IMR-90 (cell line): ENCODE data around the gene BPI. TPM values are rescaled to one million over a fixed set of nuclear protein-coding genes. Genes with fewer than 3 reads are reported as not detected.

Experiments used
- ATAC-seq: fragments of 200-7000 bp; cut with Tn5 transposase; 2 replicates; pipeline ENCODE4 v1.9.1; 2020; ENCODE audit warnings: low read depth, mild to moderate bottlenecking, moderate library complexity
- BruUV-seq: library from RNA; stranded (reverse); fragments of 400-500 nt; replicated peaks from 2 replicates; lab custom pipeline; 2021; lab: Mats Ljungman, UMichigan
- CTCF ChIA-PET: fragments of 300-600 bp; formaldehyde crosslinking; extraction: SDS; loops from one replicate; lab custom pipeline; 2021; ENCODE audit warnings: antibody characterized with exemption; lab: Yijun Ruan, JAX
- POLR2A ChIA-PET: fragments of 300-600 bp; sonication (Branson Sonifier 250); formaldehyde crosslinking; loops from one replicate; lab custom pipeline; 2022; ENCODE audit warnings: antibody characterized with exemption; ENCODE audit not compliant: unreplicated experiment; lab: Charles Lee
- DNase-seq: peaks from one replicate; pipeline ENCODE4 v3.0.0; 2013
- H2AFZ ChIP-seq: replicated peaks from 2 replicates; pipeline ENCODE3; 2013; ENCODE audit warnings: low read length, mild to moderate bottlenecking; ENCODE audit not compliant: poor library complexity
- H2AK5ac ChIP-seq: 2 replicates; pipeline ENCODE4 v1.6.1; 2013; ENCODE audit warnings: low read depth, low read length, inconsistent platforms
- H2AK9ac ChIP-seq: replicated peaks from 2 replicates; pipeline ENCODE3; 2013; ENCODE audit warnings: mild to moderate bottlenecking, low read depth, low read length, moderate library complexity; ENCODE audit not compliant: poor library complexity
- H2BK120ac ChIP-seq: 2 replicates; pipeline ENCODE4 v1.6.1; 2013; ENCODE audit warnings: low read depth, low read length, inconsistent platforms
- H2BK15ac ChIP-seq: 3 replicates; pipeline ENCODE4 v1.6.1; 2013; ENCODE audit warnings: low read depth, low read length, inconsistent platforms
- H2BK20ac ChIP-seq: 2 replicates; pipeline ENCODE4 v1.6.1; 2013; ENCODE audit warnings: low read depth, mild to moderate bottlenecking, inconsistent platforms, low read length, moderate library complexity
- H2BK5ac ChIP-seq: 2 replicates; pipeline ENCODE4 v1.6.1; 2013; ENCODE audit warnings: mild to moderate bottlenecking, low read depth, low read length, inconsistent platforms; ENCODE audit not compliant: poor library complexity, severe bottlenecking
- H3K14ac ChIP-seq: replicated peaks from 2 replicates; pipeline ENCODE4 v1.6.1; 2013; ENCODE audit warnings: low read depth, low read length, inconsistent platforms
- H3K18ac ChIP-seq: 2 replicates; pipeline ENCODE4 v1.6.1; 2013; ENCODE audit warnings: low read depth, low read length, control low read depth
- H3K23ac ChIP-seq: 2 replicates; pipeline ENCODE4 v1.6.1; 2013; ENCODE audit warnings: low read depth, low read length, inconsistent platforms
- H3K27ac ChIP-seq: 2 replicates; pipeline ENCODE4 v1.5.1; 2013; ENCODE audit warnings: mild to moderate bottlenecking, control low read depth, low read length; ENCODE audit not compliant: insufficient read depth
- H3K27me3 ChIP-seq: 2 replicates; pipeline ENCODE4 v1.6.1; 2013; ENCODE audit warnings: low read length; ENCODE audit not compliant: control insufficient read depth, insufficient read depth
- H3K36me3 ChIP-seq: 2 replicates; pipeline ENCODE4 v1.6.1; 2013; ENCODE audit warnings: low read length, mixed read lengths; ENCODE audit not compliant: control insufficient read depth, insufficient read depth
- H3K4ac ChIP-seq: 2 replicates; pipeline ENCODE4 v1.6.1; 2013; ENCODE audit warnings: low read depth, low read length, inconsistent platforms
- H3K4me1 ChIP-seq: 2 replicates; pipeline ENCODE4 v1.6.1; 2013; ENCODE audit warnings: low read length, mixed read lengths; ENCODE audit not compliant: control insufficient read depth, insufficient read depth
- H3K4me2 ChIP-seq: 2 replicates; pipeline ENCODE4 v1.6.1; 2013; ENCODE audit warnings: low read depth, mild to moderate bottlenecking, control low read depth, low read length, moderate library complexity
- H3K4me3 ChIP-seq: 2 replicates; pipeline ENCODE4 v1.5.1; 2013; ENCODE audit warnings: low read depth, mild to moderate bottlenecking, control low read depth, low read length, moderate library complexity; ENCODE audit not compliant: insufficient read depth
- H3K56ac ChIP-seq: 2 replicates; pipeline ENCODE4 v1.6.1; 2013; ENCODE audit warnings: low read length, inconsistent platforms; ENCODE audit not compliant: insufficient read depth; ENCODE audit errors: extremely low read depth
- H3K79me1 ChIP-seq, 2 experiments: 2 replicates each; pipeline ENCODE4 v1.6.1; 2013; ENCODE audit warnings: low read length in 2 of 2, inconsistent platforms in 1 of 2, low read depth in 1 of 2
- H3K9ac ChIP-seq: 2 replicates; pipeline ENCODE4 v1.6.1; 2013; ENCODE audit warnings: low read depth, low read length, control low read depth
- H3K9me1 ChIP-seq: 2 replicates; pipeline ENCODE4 v1.6.1; 2013; ENCODE audit warnings: low read length, inconsistent platforms; ENCODE audit not compliant: insufficient read depth
- H3K9me3 ChIP-seq: 2 replicates; pipeline ENCODE4 v1.6.1; 2013; ENCODE audit warnings: low read length; ENCODE audit not compliant: control insufficient read depth, insufficient read depth
- H4K20me1 ChIP-seq: 2 replicates; pipeline ENCODE4 v1.6.1; 2013; ENCODE audit warnings: low read length, inconsistent platforms; ENCODE audit not compliant: insufficient read depth
- H4K5ac ChIP-seq: 2 replicates; pipeline ENCODE4 v1.6.1; 2013; ENCODE audit warnings: mild to moderate bottlenecking, low read depth, low read length, control low read depth
- H4K8ac ChIP-seq, 2 experiments: 2 replicates each; pipeline ENCODE4 v1.6.1; 2013; ENCODE audit warnings: low read depth in 2 of 2, low read length in 2 of 2, control low read depth in 1 of 2, inconsistent platforms in 1 of 2
- H4K91ac ChIP-seq: 2 replicates; pipeline ENCODE4 v1.6.1; 2013; ENCODE audit warnings: low read depth, low read length, inconsistent platforms; ENCODE audit not compliant: insufficient read depth
- BHLHE40 ChIP-seq: fragments of 150-350 bp; IDR thresholded peaks from 2 replicates; pipeline ENCODE4 v1.6.1; 2016; ENCODE audit warnings: mild to moderate bottlenecking, low read depth, low read length
- CEBPB ChIP-seq: IDR thresholded peaks from 2 replicates; pipeline ENCODE4 v1.6.1; 2012; ENCODE audit warnings: low read depth, low read length, improper control_type of control experiment
- CHD1 ChIP-seq: IDR thresholded peaks from 2 replicates; pipeline ENCODE4 v1.6.1; 2012; ENCODE audit warnings: low read depth, low read length, improper control_type of control experiment
- CTCF ChIP-seq: conservative IDR thresholded peaks from 2 replicates; pipeline ENCODE4 v1.5.1; 2012; ENCODE audit warnings: mild to moderate bottlenecking, low read depth, low read length, improper control_type of control experiment
- ELK1 ChIP-seq: fragments of 150-350 bp; IDR thresholded peaks from 2 replicates; pipeline ENCODE4 v1.6.1; 2016; ENCODE audit warnings: low read depth, mild to moderate bottlenecking, low read length, moderate library complexity, borderline replicate concordance
- FOS ChIP-seq: fragments of 150-350 bp; IDR thresholded peaks from 2 replicates; pipeline ENCODE4 v1.6.1; 2016; ENCODE audit warnings: low read depth, low read length
- MAFK ChIP-seq: IDR thresholded peaks from 2 replicates; pipeline ENCODE4 v1.6.1; 2012; ENCODE audit warnings: low read depth, low read length, improper control_type of control experiment
- MAZ ChIP-seq: IDR thresholded peaks from 2 replicates; pipeline ENCODE4 v1.6.1; 2012; ENCODE audit warnings: low read depth, mild to moderate bottlenecking, low read length, improper control_type of control experiment, moderate library complexity, borderline replicate concordance
- MXI1 ChIP-seq: IDR thresholded peaks from 2 replicates; pipeline ENCODE4 v1.6.1; 2012; ENCODE audit warnings: low read depth, mild to moderate bottlenecking, low read length, moderate library complexity, borderline replicate concordance
- POLR2A ChIP-seq: IDR thresholded peaks from 2 replicates; pipeline ENCODE4 v1.6.1; 2012; ENCODE audit warnings: mild to moderate bottlenecking, low read depth, low read length
- RAD21 ChIP-seq: IDR thresholded peaks from 2 replicates; pipeline ENCODE4 v1.6.1; 2012; ENCODE audit warnings: low read length, improper control_type of control experiment
- RCOR1 ChIP-seq: IDR thresholded peaks from 2 replicates; pipeline ENCODE4 v1.6.1; 2012; ENCODE audit warnings: mild to moderate bottlenecking, low read length, improper control_type of control experiment; ENCODE audit not compliant: insufficient replicate concordance
- SMC3 ChIP-seq: fragments of 150-350 bp; IDR thresholded peaks from 2 replicates; pipeline ENCODE4 v1.6.1; 2016; ENCODE audit warnings: low read depth, mild to moderate bottlenecking, antibody characterized with exemption, low read length, moderate library complexity
- USF2 ChIP-seq: fragments of 150-350 bp; IDR thresholded peaks from 2 replicates; pipeline ENCODE4 v1.6.1; 2017; ENCODE audit warnings: mild to moderate bottlenecking, antibody characterized with exemption, low read length, low read depth
- WGBS, 2 experiments: methylation state at CpG; one replicate each; pipeline versions ENCODE4 v1.1.5 to v1.1.7; 2013; ENCODE audit warnings: missing lambda C conversion rate in 2 of 2; ENCODE audit not compliant: insufficient read length in 1 of 2; ENCODE audit errors: extremely low coverage in 2 of 2; 5-methylcytosine and 5-hydroxymethylcytosine counted together
- dilution Hi-C: fragments of 300-500 bp; cut with HindIII; formaldehyde crosslinking; loops from one replicate; pipeline ENCODE4 v1.14.3; 2018; ENCODE audit warnings: low sequenced_read_pairs; ENCODE audit not compliant: unreplicated experiment
- in situ Hi-C: fragments of 300-500 bp; cut with MboI; formaldehyde crosslinking; loops from 3 replicates; pipeline ENCODE4 v1.14.3; 2019; ENCODE audit warnings: low sequenced_read_pairs, inconsistent platforms, mixed read lengths
- intact Hi-C: fragments of 100-400 bp; cut with micrococcal nuclease; formaldehyde crosslinking; loops from 2 replicates; pipeline ENCODE4 v1.10.0; 2022
- polyA plus RNA-seq, 3 experiments: library from polyadenylated mRNA; depleted of rRNA; stranded (reverse); fragments of >200 nt; gene quantifications; 2 replicates each; pipeline ENCODE4 v1.2.3, GENCODE V29; 2012; ENCODE audit warnings: low replicate concordance in 1 of 3
- total RNA-seq: library from RNA; depleted of rRNA; stranded (reverse); fragments of >200 nt; gene quantifications from 2 replicates; pipeline ENCODE4 v1.2.3, GENCODE V29; 2012

BPI gene
- total and polyA plus RNA-seq, 2 of the 4 experiments (the other 2 are of a cell fraction), result 0.05 TPM; not detected in 1

- Histone ChIP-seq H3K4me1 (peaks cover 26% of the 10 kb centered on the region), H3K18ac (peak overlapping the region; percentile 93), H4K8ac (peak overlapping the region; percentile 45 to 97), H3K23ac (peak overlapping the region; percentile 73; the same call in 1 of the 2 replicates), H4K20me1 (no peaks in the 10 kb centered on the region; the same call in 1 of the 2 replicates), H3K36me3 (no peaks in the 10 kb centered on the region), H3K27ac (peak overlapping the region; percentile 76), H2AK5ac (peak overlapping the region; percentile 99), H3K9me3 (no peaks in the 10 kb centered on the region), H3K4me2 (peak overlapping the region; percentile 55), H3K27me3 (no peaks in the 10 kb centered on the region), H3K4ac (peak overlapping the region; percentile 96), H2AK9ac (peak overlapping the region; percentile 93), H4K5ac (peak overlapping the region; percentile 65), H2BK20ac (peak overlapping the region; percentile 99), H3K79me1 (no peaks in the 10 kb centered on the region), H2BK15ac (peak overlapping the region; percentile 99; the same call in 2 of the 3 replicates), H3K56ac (peak overlapping the region; percentile 80), H3K4me3 (no peak overlapping the region), H2AFZ (peak overlapping the region; percentile 83), H2BK120ac (peak overlapping the region; percentile 99), H3K9me1 (peaks cover 14% of the 10 kb centered on the region), H2BK5ac (peak overlapping the region; percentile 97), H4K91ac (peak overlapping the region; percentile 95), H3K14ac (peak overlapping the region; percentile 76), H3K9ac (no peak overlapping the region)
- BruUV-seq, result no TSS peak
- dilution Hi-C loops (no loop called here), intact Hi-C loops (no loop called here), in situ Hi-C loops (no loop called here)
- DNase-seq (peak; percentile 99), ATAC-seq (peak; percentile 60)
- CTCF ChIA-PET, result interaction anchor here (0.8 kb wide), 1 partner anchor 20 kb away, joined by 3 read pairs; no protein-coding TSS in a partner anchor
- POLR2A ChIA-PET, result no interaction called here
- WGBS, 2 experiments, result 53% methylated on average over 3 of the region's 10 CpGs; no CpG with 5 or more reads in 1 of the 2 experiments
- TF ChIP-seq CTCF (no peak), RCOR1 (peak; percentile 66), ELK1 (no peak), FOS (peak; percentile 96), MXI1 (no peak), BHLHE40 (peak; percentile 43; the same call in 1 of the 2 replicates), CEBPB (no peak), USF2 (no peak), MAZ (0 out of 2 replicates have a peak, but pooled peaks have one; percentile 42), POLR2A (no peak), SMC3 (no peak), MAFK (no peak), CHD1 (no peak), RAD21 (peak; percentile 32; the same call in 1 of the 2 replicates)
Measured at GRCh38 chr20:38270869-38271605, 32.9 kb upstream of the BPI start.
